ENCODE data around the gene SLC25A26. TPM values are rescaled to one million over a fixed set of nuclear protein-coding genes. Genes with fewer than 3 reads are reported as not detected.

The SLC25A26 gene
- total RNA-seq, 2 donors from 2014 or later, result 8.6 to 9.2 TPM

- TF ChIP-seq CTCF (IDR thresholded peaks at IDR 0.05) (no peak), POLR2A (IDR thresholded peaks at IDR 0.05) (no peak)
- no peaks in the 10 kb centered on the region for H3K4me1 ChIP-seq
- no peaks in the 10 kb centered on the region for H3K36me3 ChIP-seq (replicated peaks in 1 of 2; ENCODE audit: insufficient read depth in 1 of 2, low read depth in 2 of 2)
- intact Hi-C loops (cut with DNase I), result no loop called here
- H3K9me3 ChIP-seq, result no peaks in the 10 kb centered on the region
- no peak for ATAC-seq
- no peak overlapping the region for H3K27ac ChIP-seq
- no peak for DNase-seq
- H3K27me3 ChIP-seq, result no peaks in the 10 kb centered on the region
- 96 to 98% methylated on average over 3 of the region's 3 CpGs for WGBS, 2 donors
- H3K4me3 ChIP-seq, result no peak overlapping the region
Measured at GRCh38 chr3:66241466-66241865, 20.7 kb downstream of the SLC25A26 start.

GRCh38 chr3:66242788-66243464 is 22.1 kb downstream of the SLC25A26 start:
- TF ChIP-seq POLR2A (IDR thresholded peaks at IDR 0.05), result no peak
- no peak for TF ChIP-seq CTCF (IDR thresholded peaks at IDR 0.05)
- 93 to 95% methylated on average over 3 of the region's 3 CpGs for WGBS, 2 donors
- ATAC-seq (no peak), DNase-seq (no peak)
- Histone ChIP-seq H3K4me1 (no peaks in the 10 kb centered on the region), H3K27ac (no peak overlapping the region), H3K36me3 (replicated peaks in 1 of 2; ENCODE audit: insufficient read depth in 1 of 2, low read depth in 2 of 2) (no peaks in the 10 kb centered on the region), H3K9me3 (no peaks in the 10 kb centered on the region), H3K27me3 (no peaks in the 10 kb centered on the region), H3K4me3 (no peak overlapping the region)
- intact Hi-C loops (cut with DNase I), result no loop called here

- WGBS, 2 donors, result 86 to 89% methylated on average over 2 of the region's 2 CpGs
- H3K4me1 ChIP-seq, result peaks cover 2% of the 10 kb centered on the region
- ATAC-seq (no peak), DNase-seq (no peak)
- no peaks in the 10 kb centered on the region for H3K27me3 ChIP-seq
- H3K4me3 ChIP-seq, result no peak overlapping the region
- H3K27ac ChIP-seq, result no peak overlapping the region
- intact Hi-C loops (cut with DNase I), result no loop called here
- no peaks in the 10 kb centered on the region for H3K9me3 ChIP-seq
- TF ChIP-seq CTCF (IDR thresholded peaks at IDR 0.05), result no peak
- no peak for TF ChIP-seq POLR2A (IDR thresholded peaks at IDR 0.05)
- no peaks in the 10 kb centered on the region for H3K36me3 ChIP-seq (replicated peaks in 1 of 2; ENCODE audit: insufficient read depth in 1 of 2, low read depth in 2 of 2)
Measured at GRCh38 chr3:66248641-66249040, 27.8 kb downstream of the SLC25A26 start.

DNA sequence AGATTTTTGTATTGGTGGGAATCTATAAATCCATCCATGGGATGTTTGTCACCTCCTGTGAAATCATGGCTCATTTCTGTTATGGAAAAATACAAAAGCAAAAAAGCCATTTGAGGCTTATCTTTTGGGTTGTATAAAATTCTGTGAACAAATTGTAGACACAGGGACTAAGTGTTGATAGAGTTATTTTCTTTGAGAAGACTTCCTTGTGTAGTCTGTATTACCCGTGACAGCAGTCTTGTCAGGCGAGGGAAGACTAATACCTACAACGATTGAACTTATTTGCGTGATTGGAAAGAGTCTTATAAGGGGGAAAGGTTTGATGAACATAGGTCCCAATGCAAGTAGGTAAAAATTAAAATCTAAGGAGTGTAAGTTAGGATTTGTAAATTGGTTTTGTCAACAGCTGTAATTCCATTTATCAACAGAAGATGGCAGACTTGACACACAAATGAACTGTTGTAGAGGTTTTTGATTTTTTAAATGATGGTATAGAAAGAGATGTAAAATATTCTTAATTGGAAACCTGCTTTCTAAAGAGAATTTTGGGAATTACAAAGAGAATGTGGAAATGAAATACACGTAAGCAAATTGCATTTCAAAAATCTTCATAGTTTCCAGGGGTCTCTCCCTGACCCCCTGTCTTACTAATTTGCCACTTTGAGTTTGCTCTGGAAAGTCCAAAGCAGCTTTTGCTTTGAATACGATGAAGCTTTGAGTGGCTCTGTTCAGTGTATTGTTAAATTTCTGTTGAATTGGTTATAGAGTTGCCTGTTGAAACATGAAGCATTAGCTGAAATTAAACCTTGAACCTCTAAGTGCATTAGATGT is 33.2 kb downstream of the SLC25A26 start:
- 31 to 36% methylated on average over 6 of the region's 6 CpGs for whole genome bisulfite sequencing, 2 donors
- Histone ChIP-seq H3K9me3 (no peaks in the 10 kb centered on the region), H3K27ac (peak overlapping the region in 1 of 4 donors; percentile 14), H3K27me3 (no peaks in the 10 kb centered on the region), H3K4me3 (no peak overlapping the region), H3K4me1 (peaks cover 6% of the 10 kb centered on the region), H3K36me3 (replicated peaks in 1 of 2; ENCODE audit: insufficient read depth in 1 of 2, low read depth in 2 of 2) (no peaks in the 10 kb centered on the region)
- ATAC-seq (peak; percentile 62), DNase-seq (no peak)
- intact Hi-C loops (cut with DNase I), result no loop called here
- peak; percentile 37 to 91 (median 84) for TF ChIP-seq CTCF (IDR thresholded peaks at IDR 0.05)
- no peak for TF ChIP-seq POLR2A (IDR thresholded peaks at IDR 0.05)

All from body of pancreas (tissue), 4 donors.